ENCODE measurements around the gene AXIN2. TPM values are rescaled to one million over a fixed set of nuclear protein-coding genes. Genes with fewer than 3 reads are reported as not detected.
"Not testable (repeated sequence)": the region's sequence is repeated elsewhere in the genome, so short reads cannot be mapped to it uniquely, and the experiment has no call there.

The AXIN2 gene
- total RNA-seq, 1 donor from 2014 or later: 18.0 TPM

- intact Hi-C loops (cut with DNase I): no loop called here
- no peak for ATAC-seq
Observed at GRCh38 chr17:65495122-65496055, 66.1 kb downstream of the AXIN2 start.

DNA sequence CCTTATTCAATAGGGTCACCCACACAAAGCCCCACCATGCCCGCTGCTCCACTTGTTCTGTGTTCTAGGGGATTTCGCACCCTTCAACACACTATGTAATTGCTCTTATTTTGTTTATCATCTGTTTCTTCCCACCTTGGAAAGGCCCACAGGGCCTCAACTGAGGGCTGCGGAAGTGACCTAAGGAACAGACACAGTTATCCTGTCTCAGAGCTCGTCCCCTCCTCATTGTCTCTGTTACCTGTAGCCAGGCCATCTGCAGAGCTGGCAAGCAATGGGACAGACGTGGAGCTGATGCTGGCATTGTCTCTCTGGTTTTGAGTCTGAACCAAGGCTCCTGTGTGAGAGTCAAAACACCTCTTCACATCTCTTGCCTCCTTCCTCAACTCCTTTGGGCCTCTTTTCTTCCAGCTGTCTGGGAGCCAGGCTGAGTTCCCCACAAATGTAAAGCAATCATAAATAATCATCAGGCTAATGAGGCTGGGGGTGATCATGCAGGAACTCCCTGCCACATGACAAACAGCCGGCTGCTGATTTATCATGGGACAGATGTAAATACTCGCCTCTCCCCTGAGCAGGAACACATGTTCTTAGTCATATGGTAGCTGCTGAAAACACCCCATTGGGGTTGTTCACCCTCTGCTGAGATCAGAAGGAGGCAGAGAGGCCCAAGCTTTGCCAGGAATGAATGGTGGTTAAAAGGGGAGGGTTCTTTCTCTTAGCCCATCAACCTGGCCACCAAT, 71.9 kb downstream of the AXIN2 start:
- ATAC-seq (no peak), DNase-seq (ENCODE audit: low spot score) (no peak)
- intact Hi-C loops (cut with DNase I): no loop called here

More at GRCh38 chr17:65495122-65496055, 66.1 kb downstream of the AXIN2 start:
- no peak for DNase-seq (ENCODE audit: low spot score)

DNA sequence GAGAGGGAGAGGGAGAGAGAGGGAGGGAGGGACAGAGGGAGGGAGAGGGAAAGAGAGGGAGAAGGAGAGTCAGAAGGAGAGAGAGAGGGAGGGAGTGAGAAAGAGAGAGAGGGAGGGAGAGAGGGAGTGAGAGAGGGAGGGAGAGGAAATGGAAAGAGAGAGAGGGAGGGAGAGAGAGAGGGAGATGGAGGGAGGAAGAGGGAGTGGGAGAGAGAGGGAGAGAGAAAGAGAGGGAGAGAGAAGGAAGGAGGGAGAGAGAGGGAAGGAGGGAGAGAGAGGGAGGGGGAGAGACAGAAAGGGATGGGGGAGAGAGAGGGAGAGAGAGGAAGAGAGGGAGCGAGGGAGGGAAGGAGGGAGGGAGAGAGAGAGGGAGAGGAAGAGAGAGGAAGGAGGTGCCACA, 72.8 kb downstream of the AXIN2 start:
- DNase-seq (ENCODE audit: low spot score) (no peak), ATAC-seq (no peak)
- intact Hi-C loops (cut with DNase I): no loop called here

GRCh38 chr17:65487990-65488389, 73.5 kb downstream of the AXIN2 start:
- ATAC-seq (no peak), DNase-seq (ENCODE audit: low spot score) (no peak)
- intact Hi-C loops (cut with DNase I): no loop called here

DNA sequence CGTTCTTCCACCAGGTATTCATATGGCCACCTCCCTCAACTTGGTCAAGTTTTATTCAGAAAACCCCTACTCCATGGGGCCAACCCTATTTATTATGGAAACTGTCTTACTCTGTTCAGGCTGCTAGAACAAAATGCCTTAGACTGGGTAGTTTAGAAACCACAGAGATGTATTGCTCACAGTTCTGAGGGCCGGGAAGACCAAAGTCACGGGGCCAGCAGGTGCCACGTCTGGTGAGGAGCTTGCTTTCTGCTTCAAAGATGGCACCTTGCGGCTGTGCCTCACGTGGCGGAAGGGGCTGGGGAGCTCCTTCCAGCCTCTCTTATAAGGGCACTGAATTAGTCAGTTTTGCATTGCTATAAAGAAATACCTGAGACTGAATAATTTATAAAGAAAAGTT, 74.3 kb downstream of the AXIN2 start:
- ATAC-seq (no peak), DNase-seq (ENCODE audit: low spot score) (no peak)
- intact Hi-C loops (cut with DNase I): no loop called here

GRCh38 chr17:65485388-65486299, 75.8 kb downstream of the AXIN2 start:
- DNase-seq (ENCODE audit: low spot score) (no peak), ATAC-seq (no peak)
- intact Hi-C loops (cut with DNase I): no loop called here

GRCh38 chr17:65484405-65484804, 77.0 kb downstream of the AXIN2 start:
- DNase-seq (ENCODE audit: low spot score); intact Hi-C loops (cut with DNase I); ATAC-seq: not testable (repeated sequence)

DNA sequence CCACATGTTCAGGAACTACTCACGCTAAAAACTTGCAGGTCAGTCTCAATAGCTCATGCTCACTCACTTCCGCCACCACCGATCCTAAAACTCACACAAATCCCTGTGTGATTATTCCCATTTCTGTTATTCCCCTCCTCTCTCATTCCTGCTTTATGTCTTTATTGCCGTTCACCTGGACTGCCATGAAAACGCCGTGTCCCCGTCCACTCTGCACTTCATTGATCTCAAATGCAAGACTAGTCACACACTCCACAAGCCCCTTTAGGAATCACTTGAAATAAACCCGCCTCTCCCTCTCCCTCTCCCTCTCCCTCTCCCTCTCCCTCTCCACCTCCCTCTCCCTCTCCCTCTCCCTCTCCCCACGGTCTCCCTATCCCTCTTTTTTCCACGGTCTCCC, 78.0 kb downstream of the AXIN2 start:
- DNase-seq (ENCODE audit: low spot score): no peak
- ATAC-seq: no peak
- intact Hi-C loops (cut with DNase I): no loop called here

DNA sequence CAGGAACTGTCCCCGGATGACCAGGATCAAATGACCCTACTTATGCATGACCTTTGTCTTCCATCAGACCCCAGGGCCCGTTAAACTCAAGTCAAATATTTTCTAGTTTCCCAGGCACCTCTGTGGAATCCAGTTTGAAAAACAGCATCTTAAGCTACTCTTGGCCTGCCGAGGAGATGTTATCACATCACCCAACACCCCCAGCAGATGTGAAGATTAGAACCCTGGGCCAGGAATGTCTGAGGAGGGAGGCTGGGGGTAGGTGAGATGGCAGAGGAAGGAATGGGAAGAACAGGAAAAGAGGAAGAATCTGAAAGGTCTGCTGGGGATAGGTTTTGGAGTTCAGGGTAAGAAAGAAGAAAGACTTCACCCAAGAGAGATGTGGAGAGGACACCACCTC, 79.2 kb downstream of the AXIN2 start:
- no peak for ATAC-seq
- no peak for DNase-seq (ENCODE audit: low spot score)
- intact Hi-C loops (cut with DNase I): no loop called here

DNA sequence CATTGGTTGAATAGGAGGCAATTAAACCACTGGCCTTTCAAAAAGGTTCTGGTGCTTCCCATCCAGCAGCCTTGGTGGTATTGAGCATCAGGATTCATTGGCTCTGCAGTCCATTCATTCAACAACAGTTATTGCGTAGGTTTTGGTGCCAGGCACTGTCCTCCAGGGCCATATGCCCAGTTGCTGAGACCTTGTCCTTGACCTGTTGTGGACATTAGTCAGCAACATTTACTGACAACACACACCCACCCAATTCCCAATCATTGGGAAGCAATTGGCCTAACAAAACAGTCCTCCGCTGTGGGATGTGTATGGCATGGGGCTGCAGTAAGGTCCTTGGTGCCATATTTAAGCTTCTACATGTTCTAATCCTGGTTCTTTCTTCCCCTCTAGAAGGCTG, 82.2 kb downstream of the AXIN2 start:
- DNase-seq (ENCODE audit: low spot score) (no peak), ATAC-seq (no peak)
- intact Hi-C loops (cut with DNase I): no loop called here

All from sciatic nerve (tissue), 2 donors.